SHP77 (cell line): ENCODE results near the gene HYAL3.

ENCODE experiments used
- DNase-seq, 2 experiments: peaks; one replicate each; lab custom pipeline; 2025; lab: John Stamatoyannopoulos, UW

The HYAL3 gene

GRCh38 chr3:50330330-50330729 lies 31.1 kb upstream of the HYAL3 start:
- no peak for DNase-seq

GRCh38 chr3:50327943-50328691 lies 28.9 kb upstream of the HYAL3 start, which contains the start of gene TUSC2:
Gene TUSC2, minus strand, starts transcription at chr3:50328223. Its CDS starts 124 bp downstream, at chr3:50328099.
- DNase-seq = peak; percentile 97 to 98

GRCh38 chr3:50327129-50327528 lies 27.9 kb upstream of the HYAL3 start:
- no peak for DNase-seq

- DNase-seq = no peak
These were observed 27.0 kb upstream of the HYAL3 start for GRCh38 chr3:50326182-50326541.

- no peak for DNase-seq
These were observed 26.4 kb upstream of the HYAL3 start for GRCh38 chr3:50325497-50326181.

- DNase-seq = no peak
These were observed 25.9 kb upstream of the HYAL3 start for GRCh38 chr3:50325113-50325480.

GRCh38 chr3:50324351-50325112 lies 25.3 kb upstream of the HYAL3 start:
- DNase-seq = peak; percentile 70 to 74

GRCh38 chr3:50323614-50324199 lies 24.5 kb upstream of the HYAL3 start:
- DNase-seq = no peak

GRCh38 chr3:50323092-50323600 lies 23.9 kb upstream of the HYAL3 start:
- DNase-seq = peak; percentile 37 to 51

GRCh38 chr3:50322386-50323091 lies 23.3 kb upstream of the HYAL3 start, which contains the start of gene HYAL2:
Gene HYAL2, minus strand, starts transcription at chr3:50322745. Its CDS starts 2,256 bp downstream, at chr3:50320489.
- DNase-seq = peak; percentile 54 to 74

- DNase-seq = no peak
These were observed 22.8 kb upstream of the HYAL3 start for GRCh38 chr3:50322115-50322385.

- peak; percentile 79 to 88 for DNase-seq
These were observed 22.3 kb upstream of the HYAL3 start for GRCh38 chr3:50321336-50322114.

- peak; percentile 62 to 72 for DNase-seq
These were observed 21.7 kb upstream of the HYAL3 start for GRCh38 chr3:50320853-50321335.

GRCh38 chr3:50319894-50320625 lies 20.9 kb upstream of the HYAL3 start:
- DNase-seq = no peak

GRCh38 chr3:50319181-50319893 lies 20.1 kb upstream of the HYAL3 start:
- DNase-seq = no peak

GRCh38 chr3:50318615-50319014 lies 19.4 kb upstream of the HYAL3 start:
- DNase-seq = no peak

GRCh38 chr3:50318163-50318562 lies 19.0 kb upstream of the HYAL3 start:
- DNase-seq = no peak

- DNase-seq = no peak
These were observed 18.1 kb upstream of the HYAL3 start for GRCh38 chr3:50317300-50317699.

GRCh38 chr3:50316657-50317242 lies 17.5 kb upstream of the HYAL3 start:
- no peak for DNase-seq
